ENCODE measurements around the gene SGPP1. TPM values are rescaled to one million over a fixed set of nuclear protein-coding genes. Genes with fewer than 3 reads are reported as not detected.
"Not testable (repeated sequence)": the region's sequence is repeated elsewhere in the genome, so short reads cannot be mapped to it uniquely, and the experiment has no call there.

Gene SGPP1, protein sequence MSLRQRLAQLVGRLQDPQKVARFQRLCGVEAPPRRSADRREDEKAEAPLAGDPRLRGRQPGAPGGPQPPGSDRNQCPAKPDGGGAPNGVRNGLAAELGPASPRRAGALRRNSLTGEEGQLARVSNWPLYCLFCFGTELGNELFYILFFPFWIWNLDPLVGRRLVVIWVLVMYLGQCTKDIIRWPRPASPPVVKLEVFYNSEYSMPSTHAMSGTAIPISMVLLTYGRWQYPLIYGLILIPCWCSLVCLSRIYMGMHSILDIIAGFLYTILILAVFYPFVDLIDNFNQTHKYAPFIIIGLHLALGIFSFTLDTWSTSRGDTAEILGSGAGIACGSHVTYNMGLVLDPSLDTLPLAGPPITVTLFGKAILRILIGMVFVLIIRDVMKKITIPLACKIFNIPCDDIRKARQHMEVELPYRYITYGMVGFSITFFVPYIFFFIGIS
- 10 to 100 TPM; 11.0 to 11.6 TPM for total RNA-seq

DNA sequence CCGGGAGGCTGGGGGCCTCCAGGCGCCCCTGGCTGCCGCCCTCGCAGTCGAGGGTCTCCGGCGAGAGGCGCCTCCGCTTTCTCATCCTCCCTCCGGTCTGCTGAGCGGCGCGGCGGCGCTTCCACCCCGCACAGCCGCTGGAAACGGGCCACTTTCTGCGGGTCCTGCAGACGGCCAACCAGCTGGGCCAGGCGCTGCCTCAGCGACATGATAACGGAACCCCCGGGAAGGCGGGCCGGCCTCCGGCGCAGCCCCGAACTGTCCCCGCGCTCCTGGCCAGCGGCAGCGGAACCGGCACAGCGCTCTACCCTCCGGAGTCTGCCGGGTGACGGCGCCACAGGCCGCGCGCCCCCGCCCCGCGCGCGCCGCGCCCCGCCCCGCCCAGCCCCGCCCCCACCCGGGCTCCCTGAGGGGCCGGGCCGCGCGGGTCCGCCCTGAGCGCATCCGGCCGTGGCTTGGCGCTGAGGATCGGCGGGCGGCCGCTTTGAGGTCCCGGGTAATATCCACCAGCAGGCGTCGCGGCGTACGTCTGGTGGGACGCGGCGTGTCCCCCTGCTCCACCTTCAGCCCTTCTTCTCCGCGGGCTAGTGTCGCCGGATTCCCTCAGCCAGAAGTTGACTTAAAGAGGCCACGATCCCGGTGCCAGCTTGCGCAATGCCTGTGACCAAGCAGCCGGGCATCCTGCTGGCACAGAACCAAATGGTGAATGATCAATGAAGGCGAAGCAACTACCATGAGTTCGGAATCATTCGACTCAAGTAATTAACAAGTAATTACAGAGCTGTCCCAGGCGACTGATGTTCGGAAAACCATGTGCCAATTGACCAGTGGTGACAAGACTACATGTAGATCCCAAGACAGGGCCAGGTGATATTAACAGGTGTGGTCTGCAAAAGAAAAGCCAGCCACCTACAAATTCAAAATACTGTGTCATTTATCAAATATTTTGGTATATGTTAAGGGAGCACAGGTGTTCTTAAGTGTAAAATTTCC lies at the start of gene SGPP1:
Gene SGPP1, minus strand, starts transcription at position 330 of the 993 bp plus-strand sequence. Its CDS starts 121 bp downstream, at position 209.
- H3K27me3 Mint-ChIP-seq: no peaks in the 10 kb centered on the region
- H3K9me3 Mint-ChIP-seq: no peaks in the 10 kb centered on the region
- H3K4me1 Mint-ChIP-seq: peaks cover 28% of the 10 kb centered on the region
- H3K27ac Mint-ChIP-seq: peak within 1 kb of the TSS; percentile 95
- DNase-seq: peak; percentile 86
- peaks cover 6% of the 10 kb centered on the region for H3K36me3 Mint-ChIP-seq
- peak within 1 kb of the TSS; percentile 100 for H3K4me3 Mint-ChIP-seq

DNA sequence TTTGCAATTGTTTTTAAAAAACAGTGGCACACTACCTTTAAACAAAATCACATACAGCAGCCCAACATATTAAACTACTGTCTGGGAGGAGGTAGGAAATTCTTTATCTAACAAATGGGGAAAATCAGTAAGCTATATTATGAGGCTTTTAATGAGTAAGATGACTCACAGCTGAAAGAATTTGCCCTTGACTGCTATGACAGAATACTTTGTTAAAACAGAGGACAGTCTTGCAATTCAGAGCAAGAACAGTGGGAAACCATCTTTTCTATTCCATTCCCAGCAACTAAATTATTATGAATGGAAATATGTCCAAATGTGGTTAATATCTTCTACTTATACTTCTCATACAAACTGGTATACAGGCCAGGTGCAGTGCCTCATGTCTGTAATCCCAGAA lies 49.2 kb upstream of the SGPP1 start:
- H3K4me3 Mint-ChIP-seq: no peak overlapping the region
- H3K9me3 Mint-ChIP-seq: no peaks in the 10 kb centered on the region
- no peak overlapping the region for H3K27ac Mint-ChIP-seq
- no peak for DNase-seq
- H3K4me1 Mint-ChIP-seq: no peaks in the 10 kb centered on the region
- no peaks in the 10 kb centered on the region for H3K36me3 Mint-ChIP-seq
- no peaks in the 10 kb centered on the region for H3K27me3 Mint-ChIP-seq

DNA sequence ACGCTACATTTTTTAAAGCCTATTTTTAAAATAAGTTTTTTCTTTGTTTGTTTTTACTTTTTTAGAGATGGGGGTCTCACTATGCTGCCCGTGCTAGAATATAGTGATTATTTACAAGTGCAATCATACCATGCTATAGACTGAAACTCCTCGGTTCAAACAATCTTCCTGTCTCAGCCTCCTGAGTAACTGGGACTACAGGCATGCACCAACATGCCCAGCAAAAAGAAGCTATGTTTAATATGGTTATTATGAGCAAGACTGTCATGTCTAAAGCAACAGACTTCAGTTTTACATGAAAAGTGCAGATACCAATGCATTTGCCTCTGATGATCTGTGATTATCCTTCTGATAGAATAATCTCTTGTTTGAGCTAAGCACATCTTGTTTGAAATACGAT lies 45.6 kb upstream of the SGPP1 start:
- Mint-ChIP-seq H3K27me3 (no peaks in the 10 kb centered on the region), H3K27ac (no peak overlapping the region), H3K9me3 (no peaks in the 10 kb centered on the region)

DNA sequence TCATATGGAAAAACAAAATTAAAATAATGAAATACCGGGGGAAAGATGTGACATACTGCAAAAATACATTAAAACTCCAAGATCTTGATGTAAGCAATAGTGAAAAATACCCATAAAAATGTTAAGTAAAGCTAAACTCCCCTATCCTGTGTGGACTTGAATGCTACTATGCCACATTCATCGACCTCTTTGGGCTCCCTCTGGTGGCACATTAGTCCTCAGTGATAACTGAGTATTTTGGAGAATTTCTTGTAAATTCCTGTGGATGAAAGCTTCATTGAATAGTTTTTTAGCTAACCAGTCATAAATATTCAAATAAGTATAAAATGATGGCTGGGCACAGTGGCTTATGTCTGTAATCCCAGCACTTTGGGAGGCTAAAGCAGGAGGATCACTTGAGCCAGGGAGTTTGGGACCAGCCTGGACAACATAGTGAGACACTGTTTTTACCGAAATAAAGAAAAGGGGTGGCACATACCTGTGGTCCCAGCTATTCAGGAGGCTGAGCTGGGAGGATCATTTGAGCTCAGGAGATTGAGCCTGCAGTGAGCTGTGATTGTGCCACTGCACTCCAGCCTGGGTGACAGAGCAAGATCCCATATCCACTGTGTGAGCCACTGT lies 42.4 kb upstream of the SGPP1 start:
- H3K36me3 Mint-ChIP-seq: no peaks in the 10 kb centered on the region
- no peaks in the 10 kb centered on the region for H3K27me3 Mint-ChIP-seq
- peaks cover 2% of the 10 kb centered on the region for H3K4me1 Mint-ChIP-seq
- H3K4me3 Mint-ChIP-seq: no peak overlapping the region
- peak; percentile 11 for DNase-seq
- no peak overlapping the region for H3K27ac Mint-ChIP-seq
- H3K9me3 Mint-ChIP-seq: no peaks in the 10 kb centered on the region

More for the DNA sequence above, 45.6 kb upstream of the SGPP1 start:
- Mint-ChIP-seq H3K4me3 (no peak overlapping the region), H3K36me3 (no peaks in the 10 kb centered on the region), H3K4me1 (peaks cover 2% of the 10 kb centered on the region)
- no peak for DNase-seq

DNA sequence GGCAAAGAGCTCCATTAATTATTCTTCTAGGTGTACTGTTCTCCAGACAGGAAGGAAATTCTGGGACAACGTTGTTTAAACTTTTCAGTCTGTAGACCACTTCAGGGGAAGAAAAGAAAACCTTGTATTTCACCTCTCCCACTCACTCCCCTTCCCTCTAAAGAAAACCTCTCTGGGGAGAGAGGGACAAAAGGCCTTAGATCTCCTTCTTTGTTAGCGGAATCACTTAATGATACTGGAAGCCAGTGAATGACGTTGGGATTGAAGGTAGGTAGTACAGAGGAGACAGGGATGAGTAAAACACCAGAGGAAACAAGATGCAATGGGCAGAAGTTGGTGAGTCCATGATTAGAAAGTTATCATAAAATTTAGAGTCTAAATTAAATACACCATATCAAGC lies 38.7 kb upstream of the SGPP1 start:
- Mint-ChIP-seq H3K4me1 (peaks cover 2% of the 10 kb centered on the region), H3K36me3 (no peaks in the 10 kb centered on the region), H3K27me3 (no peaks in the 10 kb centered on the region), H3K9me3 (no peaks in the 10 kb centered on the region), H3K4me3 (no peak overlapping the region), H3K27ac (no peak overlapping the region)
- DNase-seq: no peak

DNA sequence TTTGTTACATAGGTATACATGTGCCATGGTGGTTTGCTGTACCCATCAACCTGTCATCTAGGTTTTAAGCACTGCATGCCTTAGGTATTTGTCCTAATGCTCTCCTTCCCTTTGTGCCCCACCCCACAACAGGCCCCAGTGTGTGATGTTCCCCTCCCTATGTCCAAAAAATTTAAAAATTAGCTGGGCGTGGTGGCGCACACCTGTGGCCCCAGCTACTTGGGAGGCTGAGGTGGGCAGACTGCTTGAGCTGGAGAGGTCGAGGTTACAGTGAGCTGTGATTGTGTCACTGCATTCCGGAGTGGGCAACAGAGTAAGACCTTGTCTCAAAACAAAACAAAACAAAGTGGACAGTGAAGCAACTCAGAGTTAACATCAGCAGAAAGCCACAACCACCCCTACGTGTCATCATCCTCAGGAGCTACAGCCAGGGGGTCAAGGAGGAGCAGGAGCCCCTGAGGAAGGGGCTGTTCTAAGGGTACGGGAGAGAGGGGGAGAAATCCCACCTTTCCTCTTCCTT lies 36.8 kb upstream of the SGPP1 start:
- no peaks in the 10 kb centered on the region for H3K36me3 Mint-ChIP-seq
- H3K4me3 Mint-ChIP-seq: no peak overlapping the region
- no peak for DNase-seq
- no peak overlapping the region for H3K27ac Mint-ChIP-seq
- no peaks in the 10 kb centered on the region for H3K27me3 Mint-ChIP-seq
- H3K4me1 Mint-ChIP-seq: peaks cover 4% of the 10 kb centered on the region
- H3K9me3 Mint-ChIP-seq: no peaks in the 10 kb centered on the region

DNA sequence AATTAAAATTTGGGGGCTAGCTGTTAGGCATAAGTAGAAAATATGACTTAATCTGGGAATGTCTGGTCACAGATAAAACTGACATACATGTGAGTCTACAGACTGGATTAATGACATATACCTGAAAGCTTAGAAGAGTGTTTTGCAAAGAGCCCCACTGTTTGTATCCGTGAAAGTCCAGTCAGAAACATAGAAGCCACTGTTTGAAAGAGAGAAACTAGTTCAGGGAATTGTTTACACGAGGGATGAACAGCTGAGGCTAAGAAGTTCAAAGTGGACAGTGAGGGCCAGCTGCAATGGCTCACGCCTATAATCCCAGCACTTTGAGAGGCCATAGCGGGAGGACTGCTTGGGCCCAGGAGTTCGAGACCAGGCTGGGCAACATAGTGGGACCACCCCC lies 36.2 kb upstream of the SGPP1 start:
- Mint-ChIP-seq H3K4me3 (no peak overlapping the region), H3K4me1 (peaks cover 9% of the 10 kb centered on the region), H3K27me3 (no peaks in the 10 kb centered on the region), H3K27ac (no peak overlapping the region), H3K9me3 (no peaks in the 10 kb centered on the region), H3K36me3 (no peaks in the 10 kb centered on the region)
- DNase-seq: no peak

DNA sequence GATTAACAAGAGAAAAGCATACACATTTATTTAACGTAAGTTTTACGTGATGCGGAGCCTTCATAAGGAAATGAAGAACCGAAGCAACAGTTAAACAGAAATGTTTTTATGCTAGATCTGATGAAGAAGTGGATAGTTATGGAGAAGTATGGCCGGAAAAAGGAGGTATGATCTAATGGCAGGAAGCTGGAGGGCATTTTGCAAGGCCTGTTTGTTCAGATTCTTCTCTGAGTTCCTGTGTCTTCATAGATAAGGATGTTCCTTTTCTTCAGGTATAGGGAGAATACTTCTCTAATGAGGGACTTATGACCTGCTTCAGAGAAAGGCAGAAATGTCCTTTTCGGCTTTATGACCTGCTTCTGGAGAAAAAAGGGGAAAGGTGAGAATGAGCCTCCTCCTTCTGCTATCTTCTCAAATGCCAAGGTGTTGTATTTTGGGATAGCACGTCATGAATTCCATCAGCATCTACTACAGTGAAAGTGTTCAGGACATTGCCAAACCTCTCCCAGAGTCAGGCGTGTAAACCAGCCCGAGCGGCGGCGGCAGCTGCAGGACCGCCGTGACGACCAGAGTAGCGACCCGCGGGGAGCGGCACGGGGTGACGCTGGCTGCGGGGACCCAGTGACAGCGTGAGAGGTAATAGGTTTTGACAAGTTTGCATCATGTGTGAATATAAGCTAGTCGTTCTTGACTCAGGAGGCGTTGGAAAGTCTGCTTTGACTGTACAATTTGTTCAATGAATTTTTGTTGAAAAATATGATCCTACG lies 33.7 kb upstream of the SGPP1 start:
- Mint-ChIP-seq H3K4me3 (no peak overlapping the region), H3K36me3 (no peaks in the 10 kb centered on the region), H3K9me3 (no peaks in the 10 kb centered on the region), H3K27me3 (no peaks in the 10 kb centered on the region), H3K4me1 (peaks cover 9% of the 10 kb centered on the region), H3K27ac (no peak overlapping the region)
- DNase-seq: no peak

DNA sequence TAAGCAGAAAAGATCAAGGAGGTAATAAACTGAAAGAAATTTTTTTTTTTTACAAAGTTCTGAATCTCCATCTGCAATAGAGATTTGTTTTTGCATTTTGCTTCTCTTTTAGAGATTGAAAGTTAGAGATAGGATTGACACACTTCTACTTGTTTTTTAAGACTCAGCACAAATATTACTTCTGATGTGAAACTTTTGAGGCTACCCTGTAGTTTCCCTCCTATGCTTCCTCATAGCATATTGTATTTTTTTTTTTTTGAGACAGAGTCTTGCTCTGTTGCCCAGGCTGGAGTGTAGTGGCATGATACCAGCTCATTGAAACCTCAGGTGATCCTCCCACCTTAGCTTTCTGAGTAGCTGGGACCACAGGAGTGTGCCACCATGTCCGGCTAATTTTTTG lies 32.1 kb upstream of the SGPP1 start:
- no peaks in the 10 kb centered on the region for H3K9me3 Mint-ChIP-seq
- no peak overlapping the region for H3K4me3 Mint-ChIP-seq
- DNase-seq: no peak
- H3K27ac Mint-ChIP-seq: peak overlapping the region; percentile 86
- H3K27me3 Mint-ChIP-seq: no peaks in the 10 kb centered on the region
- no peaks in the 10 kb centered on the region for H3K36me3 Mint-ChIP-seq
- H3K4me1 Mint-ChIP-seq: peaks cover 9% of the 10 kb centered on the region

DNA sequence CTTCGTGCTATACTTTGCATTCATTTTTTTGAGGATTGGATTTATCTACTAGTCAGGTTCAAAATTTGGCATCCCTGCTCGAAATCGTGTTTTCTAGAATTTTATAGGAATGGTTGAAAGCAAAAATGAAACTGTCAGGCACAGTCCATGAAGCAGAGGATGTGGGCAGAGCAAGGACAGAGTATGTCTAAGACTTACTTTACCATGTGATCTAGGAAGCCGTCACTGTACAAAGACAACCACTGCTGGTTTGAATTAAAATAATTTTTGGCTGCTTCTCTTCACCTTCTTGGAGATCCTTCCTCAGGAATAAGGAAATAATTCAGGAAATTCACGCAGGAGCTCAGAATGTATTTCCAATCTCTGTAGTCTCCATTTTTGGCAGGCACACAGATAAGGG lies 31.6 kb upstream of the SGPP1 start:
- peak overlapping the region; percentile 86 for H3K27ac Mint-ChIP-seq
- no peak for DNase-seq
- peaks cover 9% of the 10 kb centered on the region for H3K4me1 Mint-ChIP-seq
- no peaks in the 10 kb centered on the region for H3K36me3 Mint-ChIP-seq
- H3K27me3 Mint-ChIP-seq: no peaks in the 10 kb centered on the region
- peak overlapping the region; percentile 63 for H3K4me3 Mint-ChIP-seq
- no peaks in the 10 kb centered on the region for H3K9me3 Mint-ChIP-seq

DNA sequence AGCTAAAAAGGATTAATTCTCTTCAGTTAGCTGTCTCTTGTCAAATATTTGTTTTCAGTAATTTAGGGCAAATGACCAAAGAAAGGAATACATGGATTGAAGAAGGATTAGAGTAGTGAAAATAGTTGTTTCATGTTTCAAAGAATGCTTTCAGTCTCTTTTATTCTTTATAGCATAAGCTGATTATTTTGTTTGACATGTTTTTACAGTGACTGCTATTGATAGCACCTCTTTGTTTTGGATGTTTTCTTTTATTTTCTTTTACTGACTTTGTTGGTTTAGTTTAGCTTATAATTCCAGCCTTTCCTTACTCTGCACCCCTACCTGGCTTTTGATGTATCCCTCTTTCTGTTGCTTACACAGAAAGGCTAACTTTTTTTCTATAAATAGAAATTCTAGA lies 29.3 kb upstream of the SGPP1 start:
- no peaks in the 10 kb centered on the region for H3K36me3 Mint-ChIP-seq
- H3K9me3 Mint-ChIP-seq: no peaks in the 10 kb centered on the region
- peaks cover 9% of the 10 kb centered on the region for H3K4me1 Mint-ChIP-seq
- H3K4me3 Mint-ChIP-seq: no peak overlapping the region
- H3K27me3 Mint-ChIP-seq: no peaks in the 10 kb centered on the region
- no peak overlapping the region for H3K27ac Mint-ChIP-seq
- DNase-seq: no peak

DNA sequence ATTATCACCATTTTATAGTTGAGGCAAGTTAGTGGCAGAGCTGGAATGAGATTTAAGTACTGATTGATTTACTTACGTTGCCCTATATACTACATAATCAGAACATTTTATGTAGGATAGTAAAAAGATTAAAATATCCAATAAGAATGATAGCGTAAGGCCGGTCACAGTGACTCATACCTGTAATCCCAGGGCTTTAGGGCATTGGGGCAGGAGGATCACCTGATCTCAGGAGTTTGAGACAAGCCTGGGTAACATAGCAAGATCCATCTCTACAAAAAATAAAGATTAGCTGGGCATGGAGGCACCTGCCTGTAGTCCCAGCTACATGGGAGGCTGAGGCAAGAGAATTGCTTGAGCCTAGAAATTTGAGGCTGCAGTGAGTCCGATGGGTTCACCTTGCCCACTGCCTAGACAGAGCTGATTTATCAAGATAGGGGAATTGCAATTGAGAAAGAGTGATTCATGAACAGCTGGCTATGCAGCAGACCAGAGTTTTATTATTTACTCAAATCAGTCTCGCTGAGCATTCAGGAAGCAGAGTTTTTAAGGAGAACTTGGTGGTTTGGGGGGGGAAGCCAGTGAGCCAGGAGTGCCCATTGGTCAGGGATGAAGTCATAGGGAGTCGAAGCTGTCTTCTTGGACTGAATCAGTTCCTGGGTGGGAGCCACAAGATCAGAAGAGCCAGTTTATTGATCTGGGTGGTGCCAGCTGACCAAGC lies 24.7 kb upstream of the SGPP1 start:
- DNase-seq: no peak
- Mint-ChIP-seq H3K27ac (no peak overlapping the region), H3K4me3 (no peak overlapping the region), H3K9me3 (no peaks in the 10 kb centered on the region), H3K4me1 (no peaks in the 10 kb centered on the region), H3K36me3 (no peaks in the 10 kb centered on the region), H3K27me3 (no peaks in the 10 kb centered on the region)

DNA sequence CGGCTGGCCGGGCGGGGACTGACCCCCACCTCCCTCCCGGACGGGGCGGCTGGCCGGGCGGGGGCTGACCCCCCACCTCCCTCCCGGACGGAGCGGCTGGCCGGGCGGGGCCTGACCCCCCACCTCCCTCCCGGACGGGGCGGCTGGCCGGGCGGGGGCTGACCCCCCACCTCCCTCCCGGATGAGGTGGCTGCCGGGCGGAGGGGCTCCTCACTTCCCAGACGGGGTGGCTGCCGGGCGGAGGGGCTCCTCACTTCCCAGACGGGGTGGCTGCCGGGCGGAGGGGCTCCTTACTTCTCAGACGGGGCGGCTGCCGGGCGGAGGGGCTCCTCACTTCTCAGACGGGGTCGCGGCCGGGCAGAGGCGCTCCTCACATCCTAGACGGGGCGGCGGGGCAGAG lies 23.2 kb upstream of the SGPP1 start:
- H3K4me1 Mint-ChIP-seq, H3K27ac Mint-ChIP-seq, DNase-seq, H3K9me3 Mint-ChIP-seq, H3K36me3 Mint-ChIP-seq, H3K27me3 Mint-ChIP-seq, H3K4me3 Mint-ChIP-seq: not testable (repeated sequence)

DNA sequence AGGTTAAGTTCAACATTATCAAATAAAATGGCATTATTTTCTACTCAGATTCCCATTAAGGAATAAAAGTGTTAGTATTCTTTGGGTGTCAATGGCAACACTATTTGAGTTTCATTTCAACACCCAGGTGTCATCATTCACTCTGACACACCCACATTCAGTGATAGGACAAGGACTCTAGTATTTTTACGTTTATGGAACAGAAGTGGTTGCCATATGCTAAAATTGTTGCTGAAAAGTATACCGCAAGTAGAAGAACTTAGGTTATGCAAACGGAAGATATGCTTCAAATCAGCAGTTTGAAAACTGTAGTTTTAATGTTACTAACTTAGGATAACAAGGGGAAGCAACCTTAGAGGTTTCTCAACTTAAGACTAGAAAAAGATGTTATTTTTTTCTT lies 20.0 kb upstream of the SGPP1 start:
- H3K4me3 Mint-ChIP-seq: no peak overlapping the region
- DNase-seq: no peak
- no peaks in the 10 kb centered on the region for H3K9me3 Mint-ChIP-seq
- H3K4me1 Mint-ChIP-seq: peaks cover 12% of the 10 kb centered on the region
- H3K27me3 Mint-ChIP-seq: no peaks in the 10 kb centered on the region
- no peaks in the 10 kb centered on the region for H3K36me3 Mint-ChIP-seq
- H3K27ac Mint-ChIP-seq: no peak overlapping the region

Data from activated naive CD8-positive, alpha-beta T cell treated with anti-CD3 and anti-CD28 coated beads for 36 hours (primary cell).